Endothelial cell of umbilical vein (primary cell): ENCODE measurements around the gene ENDOD1.

Experiments
- CTCF ChIP-seq, 2 donors: IDR thresholded peaks; 1 replicate in 1 of 2; 2 replicates in 1 of 2; pipeline ENCODE4 v1.5.1; 2011; ENCODE audit warnings: low read length in 2 of 2, mild to moderate bottlenecking in 2 of 2, moderate library complexity in 2 of 2, control low read depth in 1 of 2, inconsistent platforms in 1 of 2, low read depth in 1 of 2; ENCODE audit not compliant: insufficient read depth in 1 of 2; ENCODE audit errors: extremely low read depth in 1 of 2
- EZH2 ChIP-seq: IDR thresholded peaks from 2 replicates; pipeline ENCODE4 v1.6.1; 2012; ENCODE audit warnings: borderline replicate concordance, low read depth, mild to moderate bottlenecking, moderate library complexity, low read length, inconsistent platforms; ENCODE audit not compliant: severe bottlenecking
- GATA2 ChIP-seq: IDR thresholded peaks from 2 replicates; pipeline ENCODE4 v1.7.0; 2011; ENCODE audit warnings: low read depth, mild to moderate bottlenecking, moderate library complexity, mixed read lengths, low read length; ENCODE audit not compliant: insufficient read length, insufficient read depth
- JUN ChIP-seq: IDR thresholded peaks from 2 replicates; pipeline ENCODE4 v1.6.1; 2011; ENCODE audit warnings: borderline replicate concordance, low read depth; ENCODE audit not compliant: insufficient read length, insufficient read depth
- MYC ChIP-seq: IDR thresholded peaks from one replicate; pipeline ENCODE4 v1.6.1; 2011; ENCODE audit warnings: mild to moderate bottlenecking, low read depth, low read length
- POLR2A ChIP-seq: IDR thresholded peaks from 2 replicates; pipeline ENCODE4 v1.6.1; 2012; ENCODE audit warnings: low read depth, mild to moderate bottlenecking, control low read depth, low read length
- POLR2AphosphoS5 ChIP-seq: IDR thresholded peaks from 2 replicates; pipeline ENCODE4 v1.6.1; 2012; ENCODE audit warnings: low read depth, mild to moderate bottlenecking, control low read depth, low read length, moderate library complexity; ENCODE audit not compliant: insufficient read depth

DNA sequence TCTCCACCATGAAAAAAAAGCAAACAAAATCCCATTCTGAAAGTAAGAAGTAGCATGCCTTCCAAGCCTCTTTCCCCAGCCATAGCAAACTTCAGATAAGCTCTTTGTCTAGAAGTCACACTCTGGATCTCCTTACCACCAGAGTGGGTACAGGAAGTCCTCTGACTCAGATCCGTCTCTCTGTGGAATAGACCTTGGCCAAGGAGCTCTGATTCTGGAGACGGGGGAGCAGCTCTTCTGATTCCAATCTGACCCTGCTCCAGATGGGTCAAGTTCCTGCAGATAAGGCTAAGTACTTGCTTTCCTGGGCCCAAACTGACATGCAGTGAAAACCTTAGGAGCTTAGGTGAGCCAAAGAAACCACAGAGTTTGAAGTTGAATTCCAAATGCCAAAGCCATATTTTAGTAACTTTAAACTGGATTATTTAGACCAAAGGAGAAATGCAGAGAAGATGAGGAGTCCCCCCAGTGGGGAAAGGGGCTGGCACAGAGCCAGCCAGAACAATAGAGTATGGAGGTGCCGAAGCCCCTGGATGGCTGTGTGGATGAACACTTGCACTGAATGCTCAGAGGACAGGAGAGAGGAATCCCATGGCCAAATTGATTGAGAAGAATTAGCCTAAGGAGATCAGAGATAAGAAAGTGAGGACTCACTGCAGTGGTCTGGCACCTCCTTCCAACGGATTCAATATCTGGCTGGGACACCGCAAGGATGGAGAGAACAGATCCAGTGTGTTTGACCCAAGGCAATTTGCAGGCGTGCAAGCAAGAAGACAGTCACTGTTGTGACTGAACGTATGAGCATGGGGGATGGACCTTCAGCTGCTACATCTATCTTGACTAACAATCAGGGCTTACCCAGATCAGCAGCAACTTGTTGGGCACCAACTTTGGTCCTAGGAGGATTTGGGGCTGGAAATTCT, 54.9 kb downstream of the ENDOD1 start:
- no peak for TF ChIP-seq MYC
- no peak for TF ChIP-seq POLR2A
- no peak for TF ChIP-seq CTCF (IDR thresholded peaks at IDR 0.05; ENCODE audit: extremely low read depth in 1 of 2, insufficient read depth in 1 of 2, low read depth in 1 of 2, low read length in 2 of 2)
- no peak for TF ChIP-seq POLR2AphosphoS5
- peak; percentile 39 for TF ChIP-seq JUN
- peak; percentile 97 for TF ChIP-seq GATA2
- TF ChIP-seq EZH2, result no peak
